Measurements from ENCODE around the gene LHX1. TPM values are rescaled to one million over a fixed set of nuclear protein-coding genes. Genes with fewer than 3 reads are reported as not detected.

LHX1 gene
- total and polyA plus RNA-seq, 2 of the 8 experiments (the other 6 are each of a cell fraction or from before 2014, with no cell fraction given), result 0.26 to 0.93 TPM

DNA sequence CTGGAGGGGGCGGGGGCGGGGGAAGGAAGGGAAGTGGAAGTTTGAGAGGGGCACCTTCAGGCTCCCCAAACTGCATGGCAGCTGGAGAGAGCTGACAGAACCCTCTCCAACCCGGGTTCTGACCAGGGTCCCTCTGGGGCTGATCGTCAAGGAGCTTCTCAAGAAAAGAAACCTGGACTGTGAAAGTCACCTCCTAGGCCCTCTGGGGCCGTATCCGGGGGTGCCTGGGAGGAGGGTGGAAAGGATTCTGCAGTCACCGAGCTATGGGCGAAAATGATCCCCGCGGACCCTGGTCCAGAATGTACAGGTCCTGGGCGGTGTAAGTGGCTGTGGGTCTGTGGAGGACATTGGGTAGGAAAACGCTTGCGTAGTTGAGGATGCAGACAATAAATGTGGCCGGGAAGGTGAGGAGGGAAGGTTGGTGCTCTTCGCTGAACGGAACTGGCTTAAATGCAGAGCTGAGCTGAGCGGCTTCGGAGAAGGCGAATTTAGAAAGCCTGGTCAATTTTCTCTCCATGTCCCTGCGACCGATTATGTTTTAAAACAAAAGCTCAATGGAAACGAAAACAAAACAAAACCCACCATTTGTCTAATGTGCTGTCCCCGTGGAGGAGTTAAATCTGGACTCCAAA is 3.6 kb upstream of the LHX1 start (continued):
- TF ChIP-seq, protein P1, sequence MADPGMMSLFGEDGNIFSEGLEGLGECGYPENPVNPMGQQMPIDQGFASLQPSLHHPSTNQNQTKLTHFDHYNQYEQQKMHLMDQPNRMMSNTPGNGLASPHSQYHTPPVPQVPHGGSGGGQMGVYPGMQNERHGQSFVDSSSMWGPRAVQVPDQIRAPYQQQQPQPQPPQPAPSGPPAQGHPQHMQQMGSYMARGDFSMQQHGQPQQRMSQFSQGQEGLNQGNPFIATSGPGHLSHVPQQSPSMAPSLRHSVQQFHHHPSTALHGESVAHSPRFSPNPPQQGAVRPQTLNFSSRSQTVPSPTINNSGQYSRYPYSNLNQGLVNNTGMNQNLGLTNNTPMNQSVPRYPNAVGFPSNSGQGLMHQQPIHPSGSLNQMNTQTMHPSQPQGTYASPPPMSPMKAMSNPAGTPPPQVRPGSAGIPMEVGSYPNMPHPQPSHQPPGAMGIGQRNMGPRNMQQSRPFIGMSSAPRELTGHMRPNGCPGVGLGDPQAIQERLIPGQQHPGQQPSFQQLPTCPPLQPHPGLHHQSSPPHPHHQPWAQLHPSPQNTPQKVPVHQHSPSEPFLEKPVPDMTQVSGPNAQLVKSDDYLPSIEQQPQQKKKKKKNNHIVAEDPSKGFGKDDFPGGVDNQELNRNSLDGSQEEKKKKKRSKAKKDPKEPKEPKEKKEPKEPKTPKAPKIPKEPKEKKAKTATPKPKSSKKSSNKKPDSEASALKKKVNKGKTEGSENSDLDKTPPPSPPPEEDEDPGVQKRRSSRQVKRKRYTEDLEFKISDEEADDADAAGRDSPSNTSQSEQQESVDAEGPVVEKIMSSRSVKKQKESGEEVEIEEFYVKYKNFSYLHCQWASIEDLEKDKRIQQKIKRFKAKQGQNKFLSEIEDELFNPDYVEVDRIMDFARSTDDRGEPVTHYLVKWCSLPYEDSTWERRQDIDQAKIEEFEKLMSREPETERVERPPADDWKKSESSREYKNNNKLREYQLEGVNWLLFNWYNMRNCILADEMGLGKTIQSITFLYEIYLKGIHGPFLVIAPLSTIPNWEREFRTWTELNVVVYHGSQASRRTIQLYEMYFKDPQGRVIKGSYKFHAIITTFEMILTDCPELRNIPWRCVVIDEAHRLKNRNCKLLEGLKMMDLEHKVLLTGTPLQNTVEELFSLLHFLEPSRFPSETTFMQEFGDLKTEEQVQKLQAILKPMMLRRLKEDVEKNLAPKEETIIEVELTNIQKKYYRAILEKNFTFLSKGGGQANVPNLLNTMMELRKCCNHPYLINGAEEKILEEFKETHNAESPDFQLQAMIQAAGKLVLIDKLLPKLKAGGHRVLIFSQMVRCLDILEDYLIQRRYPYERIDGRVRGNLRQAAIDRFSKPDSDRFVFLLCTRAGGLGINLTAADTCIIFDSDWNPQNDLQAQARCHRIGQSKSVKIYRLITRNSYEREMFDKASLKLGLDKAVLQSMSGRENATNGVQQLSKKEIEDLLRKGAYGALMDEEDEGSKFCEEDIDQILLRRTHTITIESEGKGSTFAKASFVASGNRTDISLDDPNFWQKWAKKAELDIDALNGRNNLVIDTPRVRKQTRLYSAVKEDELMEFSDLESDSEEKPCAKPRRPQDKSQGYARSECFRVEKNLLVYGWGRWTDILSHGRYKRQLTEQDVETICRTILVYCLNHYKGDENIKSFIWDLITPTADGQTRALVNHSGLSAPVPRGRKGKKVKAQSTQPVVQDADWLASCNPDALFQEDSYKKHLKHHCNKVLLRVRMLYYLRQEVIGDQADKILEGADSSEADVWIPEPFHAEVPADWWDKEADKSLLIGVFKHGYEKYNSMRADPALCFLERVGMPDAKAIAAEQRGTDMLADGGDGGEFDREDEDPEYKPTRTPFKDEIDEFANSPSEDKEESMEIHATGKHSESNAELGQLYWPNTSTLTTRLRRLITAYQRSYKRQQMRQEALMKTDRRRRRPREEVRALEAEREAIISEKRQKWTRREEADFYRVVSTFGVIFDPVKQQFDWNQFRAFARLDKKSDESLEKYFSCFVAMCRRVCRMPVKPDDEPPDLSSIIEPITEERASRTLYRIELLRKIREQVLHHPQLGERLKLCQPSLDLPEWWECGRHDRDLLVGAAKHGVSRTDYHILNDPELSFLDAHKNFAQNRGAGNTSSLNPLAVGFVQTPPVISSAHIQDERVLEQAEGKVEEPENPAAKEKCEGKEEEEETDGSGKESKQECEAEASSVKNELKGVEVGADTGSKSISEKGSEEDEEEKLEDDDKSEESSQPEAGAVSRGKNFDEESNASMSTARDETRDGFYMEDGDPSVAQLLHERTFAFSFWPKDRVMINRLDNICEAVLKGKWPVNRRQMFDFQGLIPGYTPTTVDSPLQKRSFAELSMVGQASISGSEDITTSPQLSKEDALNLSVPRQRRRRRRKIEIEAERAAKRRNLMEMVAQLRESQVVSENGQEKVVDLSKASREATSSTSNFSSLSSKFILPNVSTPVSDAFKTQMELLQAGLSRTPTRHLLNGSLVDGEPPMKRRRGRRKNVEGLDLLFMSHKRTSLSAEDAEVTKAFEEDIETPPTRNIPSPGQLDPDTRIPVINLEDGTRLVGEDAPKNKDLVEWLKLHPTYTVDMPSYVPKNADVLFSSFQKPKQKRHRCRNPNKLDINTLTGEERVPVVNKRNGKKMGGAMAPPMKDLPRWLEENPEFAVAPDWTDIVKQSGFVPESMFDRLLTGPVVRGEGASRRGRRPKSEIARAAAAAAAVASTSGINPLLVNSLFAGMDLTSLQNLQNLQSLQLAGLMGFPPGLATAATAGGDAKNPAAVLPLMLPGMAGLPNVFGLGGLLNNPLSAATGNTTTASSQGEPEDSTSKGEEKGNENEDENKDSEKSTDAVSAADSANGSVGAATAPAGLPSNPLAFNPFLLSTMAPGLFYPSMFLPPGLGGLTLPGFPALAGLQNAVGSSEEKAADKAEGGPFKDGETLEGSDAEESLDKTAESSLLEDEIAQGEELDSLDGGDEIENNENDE (IDR thresholded peaks at IDR 0.05; ENCODE audit: insufficient replicate concordance, low read length), result no peak
- TF ChIP-seq CBX8 (IDR thresholded peaks at IDR 0.05; ENCODE audit: borderline replicate concordance, low read depth, low read length) (peak; percentile 90; the same call in 1 of the 2 replicates), SUZ12 (IDR thresholded peaks at IDR 0.05; ENCODE audit: low read length) (peak; percentile 57), EZH2 (IDR thresholded peaks at IDR 0.05; ENCODE audit: low read depth, low read length, severe bottlenecking) (peak; percentile 79), RNF2 (IDR thresholded peaks at IDR 0.05; ENCODE audit: borderline replicate concordance, low read depth, low read length, missing control alignments, poor library complexity, severe bottlenecking) (peak; percentile 94)

Measured in H1 (cell line).